Activated CD8-positive, alpha-beta T cell treated with anti-CD3 and anti-CD28 coated beads, Interleukin-2, amount 10 ng/mL, durations not matched to agents 7 days and 5 days (primary cell): Measurements from ENCODE around the gene RPRD1B. TPM values are rescaled to one million over a fixed set of nuclear protein-coding genes. Genes with fewer than 3 reads are reported as not detected.
A peak's percentile ranks its signal among the peaks of the same experiment; 100 is the strongest.

Experiments
- ATAC-seq: fragments of 150-1000 bp; cut with Tn5 transposase; one replicate; pipeline ENCODE4 v1.10.0; 2021; ENCODE audit warnings: moderate library complexity
- CTCF ChIA-PET: fragments of 350-600 bp; sonication (Branson Sonifier 250); formaldehyde crosslinking; loops from one replicate; lab custom pipeline; 2021; ENCODE audit warnings: antibody characterized with exemption; lab: Charles Lee
- POLR2A ChIA-PET: fragments of 350-600 bp; sonication (Branson Sonifier 250); formaldehyde crosslinking; loops from one replicate; lab custom pipeline; 2021; ENCODE audit warnings: antibody characterized with exemption; lab: Charles Lee
- DNase-seq: peaks from one replicate; pipeline ENCODE4 v3.0.0-alpha.2; 2020
- H3K27ac Mint-ChIP-seq: one replicate; pipeline ENCODE4 v1.8.0; 2021; ENCODE audit warnings: mild to moderate bottlenecking, mixed read lengths
- H3K27me3 Mint-ChIP-seq: one replicate; pipeline ENCODE4 v1.8.0; 2021; ENCODE audit warnings: low read depth, mixed read lengths
- H3K36me3 Mint-ChIP-seq: one replicate; pipeline ENCODE4 v1.8.0; 2021; ENCODE audit warnings: low read depth, mixed read lengths
- H3K4me1 Mint-ChIP-seq: one replicate; pipeline ENCODE4 v1.8.0; 2021; ENCODE audit warnings: low read depth, mixed read lengths
- H3K4me3 Mint-ChIP-seq: one replicate; pipeline ENCODE4 v1.8.0; 2021; ENCODE audit warnings: mild to moderate bottlenecking, mixed read lengths
- H3K9me3 Mint-ChIP-seq: one replicate; pipeline ENCODE4 v1.8.0; 2022; ENCODE audit warnings: mixed read lengths; ENCODE audit not compliant: insufficient read depth
- total RNA-seq, 2 experiments: library from RNA; stranded (reverse); gene quantifications; one replicate each; pipeline ENCODE4 v1.2.3, GENCODE V29; 2021

Gene RPRD1B
- total RNA-seq, 2 experiments from 2014 or later: 32.4 to 34.3 TPM

DNA sequence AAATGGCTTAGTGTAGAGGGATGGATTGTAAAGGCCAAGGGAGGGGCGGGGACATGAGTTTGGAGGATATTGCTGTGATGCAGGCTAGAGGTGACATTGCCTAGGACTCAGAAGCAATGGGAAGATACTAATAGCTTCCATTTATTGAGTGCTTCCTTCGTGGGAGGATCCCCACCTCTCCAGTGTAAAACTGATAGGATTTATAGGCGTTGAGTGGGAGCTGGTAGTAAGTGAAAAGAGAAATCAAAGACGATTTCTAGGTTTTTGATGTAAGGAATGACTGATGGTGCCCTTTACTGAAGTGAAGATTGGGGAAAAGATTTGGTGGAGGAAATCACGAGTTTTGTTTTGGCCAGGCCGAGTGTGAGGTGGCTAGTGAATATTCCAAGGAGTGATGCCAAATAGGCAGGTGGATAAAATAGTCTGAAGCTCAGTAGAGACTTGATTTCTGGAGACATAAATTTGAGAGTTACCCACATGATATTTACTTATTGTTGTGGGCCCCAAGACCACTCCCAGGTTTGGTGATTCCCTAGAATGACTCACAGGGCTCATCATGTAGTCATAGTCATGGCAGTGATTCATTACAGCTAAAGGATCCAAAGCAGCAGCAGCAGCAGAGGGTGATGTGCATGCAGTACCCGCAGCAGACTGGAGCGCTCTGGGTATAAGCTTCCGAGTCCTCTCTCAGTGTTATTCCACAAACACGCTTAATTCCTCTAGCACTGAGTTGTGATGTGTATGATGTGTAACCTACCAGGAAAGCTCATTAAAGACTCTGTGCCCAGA lies 10.2 kb downstream of the RPRD1B start:
- peaks cover 43% of the 10 kb centered on the region for H3K36me3 Mint-ChIP-seq
- CTCF ChIA-PET: interaction anchor here (0.6 to 2.1 kb wide), 4 partner anchors 10 to 178 kb away, joined by 3 to 7 read pairs (median 3); partner anchors contain the start of gene RPRD1B
- DNase-seq: no peak

DNA sequence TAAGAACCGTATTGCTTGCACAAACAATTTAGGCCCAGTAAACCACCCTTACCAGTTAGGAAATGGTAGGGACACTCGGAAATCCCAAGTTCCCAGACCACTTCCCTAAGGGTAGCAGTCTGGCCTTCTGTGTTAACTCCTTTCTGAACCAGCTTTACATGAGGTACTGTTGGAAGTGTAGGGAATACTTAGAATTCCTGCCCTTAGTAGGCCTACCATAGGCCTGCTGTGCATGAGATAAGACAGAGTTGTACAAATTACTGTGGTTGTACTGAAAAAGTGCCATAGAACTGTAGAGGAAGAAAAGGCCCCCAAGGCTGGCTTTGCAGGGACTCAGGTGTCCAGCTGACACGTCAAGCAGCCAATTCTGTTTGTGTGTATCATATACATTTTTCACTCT lies 11.1 kb downstream of the RPRD1B start:
- Mint-ChIP-seq H3K9me3 (no peaks in the 10 kb centered on the region), H3K27ac (no peak overlapping the region), H3K4me1 (peaks cover 15% of the 10 kb centered on the region), H3K27me3 (no peaks in the 10 kb centered on the region), H3K36me3 (peaks cover 42% of the 10 kb centered on the region), H3K4me3 (no peak overlapping the region)
- CTCF ChIA-PET: interaction anchor here (1.1 to 1.5 kb wide), 2 partner anchors 11 to 13 kb away, joined by 3 to 6 read pairs; partner anchors contain the start of gene RPRD1B
- no peak for ATAC-seq
- POLR2A ChIA-PET: interaction anchor here (1.7 kb wide), 1 partner anchor 11 kb away, joined by 10 read pairs; the partner anchor contains the start of genes RPRD1B and TTI1
- DNase-seq: no peak

More for the DNA sequence above, 10.2 kb downstream of the RPRD1B start:
- H3K9me3 Mint-ChIP-seq: no peaks in the 10 kb centered on the region
- H3K4me3 Mint-ChIP-seq: no peak overlapping the region
- ATAC-seq: no peak
- H3K4me1 Mint-ChIP-seq: peaks cover 16% of the 10 kb centered on the region
- H3K27ac Mint-ChIP-seq: no peak overlapping the region
- no peaks in the 10 kb centered on the region for H3K27me3 Mint-ChIP-seq
- POLR2A ChIA-PET: interaction anchor here (1.7 kb wide), 1 partner anchor 10 kb away, joined by 10 read pairs; the partner anchor contains the start of genes RPRD1B and TTI1

- Mint-ChIP-seq H3K27me3 (no peaks in the 10 kb centered on the region), H3K4me1 (peaks cover 17% of the 10 kb centered on the region), H3K27ac (no peak overlapping the region), H3K36me3 (peaks cover 41% of the 10 kb centered on the region), H3K9me3 (no peaks in the 10 kb centered on the region), H3K4me3 (no peak overlapping the region)
- ChIA-PET POLR2A (interaction anchor here (1.4 kb wide), 1 partner anchor 13 kb away, joined by 5 read pairs; the partner anchor contains the start of genes RPRD1B and TTI1), CTCF (interaction anchor here (0.8 to 1.0 kb wide), 2 partner anchors 11 to 174 kb away, joined by 3 to 4 read pairs; no protein-coding TSS in a partner anchor)
- ATAC-seq: no peak
- no peak for DNase-seq
Observed at GRCh38 chr20:38046572-38046971, 13.0 kb downstream of the RPRD1B start.

- POLR2A ChIA-PET: no interaction called here
- H3K4me3 Mint-ChIP-seq: no peak overlapping the region
- ATAC-seq: no peak
- DNase-seq: no peak
- H3K9me3 Mint-ChIP-seq: no peaks in the 10 kb centered on the region
- no peak overlapping the region for H3K27ac Mint-ChIP-seq
- H3K36me3 Mint-ChIP-seq: peaks cover 23% of the 10 kb centered on the region
- H3K27me3 Mint-ChIP-seq: no peaks in the 10 kb centered on the region
- CTCF ChIA-PET: interaction anchor here (0.7 to 2.4 kb wide), 6 partner anchors 7 to 486 kb away, joined by 3 to 16 read pairs (median 4); no protein-coding TSS in a partner anchor
- H3K4me1 Mint-ChIP-seq: peaks cover 12% of the 10 kb centered on the region
Observed at GRCh38 chr20:38049800-38050199, 16.3 kb downstream of the RPRD1B start.

DNA sequence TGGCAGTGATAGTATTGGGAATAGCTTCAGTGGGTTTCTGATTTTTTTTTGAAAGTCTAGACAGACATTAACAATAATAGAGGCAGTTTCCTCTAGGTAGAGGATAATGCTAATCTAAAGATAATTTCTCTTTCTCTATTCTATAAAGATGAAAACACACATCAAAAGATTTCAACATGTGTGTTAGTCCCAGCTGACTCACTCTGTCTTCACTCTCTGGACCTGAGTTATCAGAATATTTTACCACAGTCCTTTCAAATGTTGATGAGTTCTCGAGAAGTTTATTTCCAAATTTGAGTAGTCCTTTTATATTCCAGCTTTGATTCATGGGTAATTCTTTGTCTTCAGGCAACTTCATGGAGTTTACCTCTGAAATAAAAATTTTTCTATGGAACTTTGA lies 17.1 kb downstream of the RPRD1B start:
- Mint-ChIP-seq H3K4me3 (no peak overlapping the region), H3K27me3 (no peaks in the 10 kb centered on the region), H3K4me1 (peaks cover 15% of the 10 kb centered on the region), H3K27ac (peak overlapping the region; percentile 9), H3K36me3 (peaks cover 25% of the 10 kb centered on the region), H3K9me3 (no peaks in the 10 kb centered on the region)
- CTCF ChIA-PET: interaction anchor here (0.7 to 2.1 kb wide), 6 partner anchors 9 to 487 kb away, joined by 3 to 6 read pairs (median 3); no protein-coding TSS in a partner anchor
- ATAC-seq (no peak), DNase-seq (no peak)
- POLR2A ChIA-PET: interaction anchor here (0.6 kb wide), 1 partner anchor 17 kb away, joined by 4 read pairs; the partner anchor contains the start of genes RPRD1B and TTI1

DNA sequence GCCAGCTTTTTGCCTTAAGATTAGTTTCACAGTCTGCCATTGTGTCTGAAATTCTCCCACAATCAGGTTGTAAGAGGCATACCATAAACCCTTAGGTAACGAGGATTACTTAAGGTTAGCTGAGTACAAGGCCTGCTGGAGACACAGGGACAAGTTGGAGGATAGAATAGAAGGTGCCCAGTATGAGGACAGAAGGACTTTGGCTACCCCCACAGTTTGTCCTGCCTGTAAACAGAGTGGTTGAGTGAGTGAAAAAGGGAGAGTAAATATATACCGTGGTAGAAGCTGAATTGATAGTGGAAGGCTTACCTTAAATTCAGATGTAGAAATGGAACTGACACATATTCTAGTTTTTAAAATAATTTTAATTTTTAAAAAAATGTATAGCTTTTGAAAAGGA lies 19.3 kb downstream of the RPRD1B start:
- ATAC-seq (no peak), DNase-seq (no peak)
- H3K4me1 Mint-ChIP-seq: peaks cover 23% of the 10 kb centered on the region
- H3K9me3 Mint-ChIP-seq: no peaks in the 10 kb centered on the region
- no peak overlapping the region for H3K27ac Mint-ChIP-seq
- no peak overlapping the region for H3K4me3 Mint-ChIP-seq
- ChIA-PET POLR2A (interaction anchor here (1.0 kb wide), 1 partner anchor 115 kb away, joined by 3 read pairs; no protein-coding TSS in a partner anchor), CTCF (interaction anchor here (0.9 to 2.4 kb wide), 4 partner anchors 16 to 169 kb away, joined by 3 to 14 read pairs (median 10); no protein-coding TSS in a partner anchor)
- no peaks in the 10 kb centered on the region for H3K27me3 Mint-ChIP-seq
- H3K36me3 Mint-ChIP-seq: peaks cover 27% of the 10 kb centered on the region

DNA sequence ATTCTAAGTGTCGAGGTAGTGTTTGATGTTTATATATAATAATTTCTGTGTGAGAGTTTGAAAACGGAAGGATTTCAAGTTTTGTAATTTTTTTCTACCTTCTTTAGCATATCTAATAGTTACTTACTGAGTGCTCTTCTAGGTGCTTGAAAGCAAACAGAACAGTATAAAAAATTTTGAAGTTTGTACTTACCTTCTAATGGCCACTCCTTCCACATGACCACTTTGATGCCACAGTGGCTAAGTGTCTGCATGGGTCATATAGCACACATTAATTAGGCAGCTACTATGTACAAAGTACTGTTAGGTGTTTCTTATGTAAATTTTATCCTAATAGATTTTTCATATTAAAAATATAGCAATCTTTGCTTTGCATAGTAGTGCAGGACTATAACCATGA lies 21.1 kb downstream of the RPRD1B start:
- no peak overlapping the region for H3K27ac Mint-ChIP-seq
- H3K36me3 Mint-ChIP-seq: peaks cover 29% of the 10 kb centered on the region
- ChIA-PET CTCF (interaction anchor here (2.4 kb wide), 1 partner anchor 167 kb away, joined by 14 read pairs; no protein-coding TSS in a partner anchor), POLR2A (no interaction called here)
- no peak for DNase-seq
- no peak for ATAC-seq
- H3K4me1 Mint-ChIP-seq: peaks cover 23% of the 10 kb centered on the region
- H3K9me3 Mint-ChIP-seq: no peaks in the 10 kb centered on the region
- H3K27me3 Mint-ChIP-seq: no peaks in the 10 kb centered on the region
- no peak overlapping the region for H3K4me3 Mint-ChIP-seq

DNA sequence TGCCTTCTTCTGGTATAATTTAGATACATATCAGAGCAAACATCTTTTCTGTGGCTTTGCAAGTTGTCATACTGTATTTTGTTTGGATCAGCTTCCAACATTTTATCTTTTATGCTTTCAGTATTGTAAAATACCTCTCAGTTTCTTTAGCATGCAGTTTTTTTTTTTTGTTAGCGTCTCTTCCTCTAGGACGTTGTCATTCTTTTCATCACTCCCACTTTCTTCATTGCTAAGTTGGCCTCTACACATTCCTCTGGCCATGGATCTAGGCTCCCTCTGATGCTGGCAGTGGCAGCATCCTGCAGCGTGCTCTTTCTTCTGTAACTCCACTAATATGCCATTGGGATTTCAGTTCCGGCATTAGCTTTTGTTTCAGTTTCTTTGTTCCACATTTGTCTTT lies 21.7 kb downstream of the RPRD1B start:
- DNase-seq (no peak), ATAC-seq (no peak)
- H3K27me3 Mint-ChIP-seq: no peaks in the 10 kb centered on the region
- H3K36me3 Mint-ChIP-seq: peaks cover 28% of the 10 kb centered on the region
- POLR2A ChIA-PET: no interaction called here
- H3K4me3 Mint-ChIP-seq: no peak overlapping the region
- peaks cover 17% of the 10 kb centered on the region for H3K4me1 Mint-ChIP-seq
- CTCF ChIA-PET: interaction anchor here (1.4 to 4.6 kb wide), 3 partner anchors 61 to 169 kb away, joined by 3 to 93 read pairs (median 14); no protein-coding TSS in a partner anchor
- no peaks in the 10 kb centered on the region for H3K9me3 Mint-ChIP-seq
- no peak overlapping the region for H3K27ac Mint-ChIP-seq

DNA sequence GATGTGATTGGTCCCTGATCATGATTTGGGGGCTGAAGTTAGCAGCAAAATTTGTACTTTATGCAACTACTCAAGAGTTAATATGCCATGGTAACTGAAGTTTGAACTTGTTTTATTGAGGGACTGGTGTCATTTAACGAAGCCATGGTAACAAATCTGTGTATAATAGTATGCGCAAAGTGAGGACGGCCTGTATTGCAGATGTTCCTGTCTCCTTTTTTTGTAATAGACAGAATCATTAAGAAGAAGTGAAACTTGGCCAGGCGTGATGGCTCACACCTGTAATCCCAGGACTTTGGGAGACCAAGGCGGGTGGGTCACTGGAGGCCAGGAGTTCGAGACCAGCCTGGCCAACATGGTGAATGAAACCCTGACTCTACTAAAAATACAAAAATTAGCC lies 22.3 kb downstream of the RPRD1B start:
- H3K36me3 Mint-ChIP-seq: peaks cover 28% of the 10 kb centered on the region
- POLR2A ChIA-PET: no interaction called here
- peaks cover 14% of the 10 kb centered on the region for H3K4me1 Mint-ChIP-seq
- H3K9me3 Mint-ChIP-seq: no peaks in the 10 kb centered on the region
- DNase-seq (no peak), ATAC-seq (no peak)
- no peaks in the 10 kb centered on the region for H3K27me3 Mint-ChIP-seq
- CTCF ChIA-PET: interaction anchor here (1.2 to 4.6 kb wide), 4 partner anchors 7 to 168 kb away, joined by 3 to 93 read pairs (median 10); no protein-coding TSS in a partner anchor
- no peak overlapping the region for H3K27ac Mint-ChIP-seq
- no peak overlapping the region for H3K4me3 Mint-ChIP-seq

- POLR2A ChIA-PET: interaction anchor here (1.1 to 1.2 kb wide), 2 partner anchors 24 to 164 kb away, joined by 3 to 5 read pairs; partner anchors contain the start of gene RPRD1B
- H3K9me3 Mint-ChIP-seq: no peaks in the 10 kb centered on the region
- CTCF ChIA-PET: interaction anchor here (0.5 to 4.6 kb wide), 37 partner anchors 9 to 491 kb away, joined by 3 to 93 read pairs (median 3); partner anchors contain the start of genes RPRD1B, TGM2 and TTI1
- DNase-seq: peak; percentile 83
- H3K27ac Mint-ChIP-seq: peak overlapping the region; percentile 76
- no peak overlapping the region for H3K4me3 Mint-ChIP-seq
- H3K36me3 Mint-ChIP-seq: peaks cover 22% of the 10 kb centered on the region
- peak; percentile 92 for ATAC-seq
- H3K4me1 Mint-ChIP-seq: peaks cover 14% of the 10 kb centered on the region
- no peaks in the 10 kb centered on the region for H3K27me3 Mint-ChIP-seq
Observed at GRCh38 chr20:38057351-38057972, 23.9 kb downstream of the RPRD1B start.

- DNase-seq (no peak), ATAC-seq (no peak)
- ChIA-PET POLR2A (no interaction called here), CTCF (interaction anchor here (1.0 to 4.6 kb wide), 2 partner anchors 14 to 164 kb away, joined by 3 to 93 read pairs; no protein-coding TSS in a partner anchor)
- H3K4me1 Mint-ChIP-seq: peaks cover 11% of the 10 kb centered on the region
- peaks cover 28% of the 10 kb centered on the region for H3K36me3 Mint-ChIP-seq
- H3K4me3 Mint-ChIP-seq: no peak overlapping the region
- H3K27me3 Mint-ChIP-seq: no peaks in the 10 kb centered on the region
- no peak overlapping the region for H3K27ac Mint-ChIP-seq
- H3K9me3 Mint-ChIP-seq: no peaks in the 10 kb centered on the region
Observed at GRCh38 chr20:38059832-38060231, 26.3 kb downstream of the RPRD1B start.
